ENCODE measurements around the gene ANKRD39.

The ANKRD39 gene, protein sequence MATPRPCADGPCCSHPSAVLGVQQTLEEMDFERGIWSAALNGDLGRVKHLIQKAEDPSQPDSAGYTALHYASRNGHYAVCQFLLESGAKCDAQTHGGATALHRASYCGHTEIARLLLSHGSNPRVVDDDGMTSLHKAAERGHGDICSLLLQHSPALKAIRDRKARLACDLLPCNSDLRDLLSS

DNA sequence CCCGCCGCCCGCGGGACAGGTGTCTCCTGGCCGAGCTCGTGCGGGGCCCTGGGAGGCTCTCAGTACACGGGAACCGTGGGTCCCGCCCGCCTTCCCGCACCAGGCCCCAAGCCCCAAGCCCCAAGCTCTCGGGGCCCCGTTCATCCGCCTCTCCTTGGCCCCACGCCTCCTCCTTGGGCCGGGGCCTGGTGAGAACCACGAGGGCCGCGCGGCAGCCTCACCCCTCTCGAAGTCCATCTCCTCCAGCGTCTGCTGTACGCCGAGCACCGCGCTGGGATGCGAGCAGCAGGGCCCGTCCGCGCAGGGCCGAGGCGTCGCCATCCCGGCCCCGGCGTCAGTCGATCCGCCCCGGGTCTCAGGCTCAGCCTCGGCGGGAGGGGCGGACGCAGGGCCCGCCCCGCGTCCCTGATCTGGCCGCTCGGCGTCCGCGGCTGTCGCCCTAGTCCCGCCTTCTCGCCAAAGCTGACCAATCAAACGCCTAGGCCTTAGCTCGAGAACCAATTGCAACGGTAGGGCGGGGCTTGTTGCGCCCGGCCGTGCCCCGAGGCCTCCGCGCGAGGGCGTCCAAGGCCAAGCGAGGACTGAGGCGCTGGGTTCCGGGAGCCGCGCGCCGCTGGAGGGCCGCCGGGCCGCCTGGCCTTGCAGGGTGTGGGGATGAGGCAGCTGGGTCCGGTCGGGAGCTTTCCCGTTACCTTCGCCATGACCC, at the start of gene ANKRD39:
Gene ANKRD39, minus strand, starts transcription at position 350 of the 706 bp plus-strand sequence. Its CDS starts 29 bp downstream, at position 321.
- peak; percentile 82 for TF ChIP-seq YY1 (IDR thresholded peaks at IDR 0.05; ENCODE audit: low read depth)
- TF ChIP-seq ZBTB7A (IDR thresholded peaks at IDR 0.05; ENCODE audit: low read depth): no peak
- TF ChIP-seq RAD21 (IDR thresholded peaks at IDR 0.05; ENCODE audit: low read depth): peak; percentile 90
- TF ChIP-seq, protein P1, sequence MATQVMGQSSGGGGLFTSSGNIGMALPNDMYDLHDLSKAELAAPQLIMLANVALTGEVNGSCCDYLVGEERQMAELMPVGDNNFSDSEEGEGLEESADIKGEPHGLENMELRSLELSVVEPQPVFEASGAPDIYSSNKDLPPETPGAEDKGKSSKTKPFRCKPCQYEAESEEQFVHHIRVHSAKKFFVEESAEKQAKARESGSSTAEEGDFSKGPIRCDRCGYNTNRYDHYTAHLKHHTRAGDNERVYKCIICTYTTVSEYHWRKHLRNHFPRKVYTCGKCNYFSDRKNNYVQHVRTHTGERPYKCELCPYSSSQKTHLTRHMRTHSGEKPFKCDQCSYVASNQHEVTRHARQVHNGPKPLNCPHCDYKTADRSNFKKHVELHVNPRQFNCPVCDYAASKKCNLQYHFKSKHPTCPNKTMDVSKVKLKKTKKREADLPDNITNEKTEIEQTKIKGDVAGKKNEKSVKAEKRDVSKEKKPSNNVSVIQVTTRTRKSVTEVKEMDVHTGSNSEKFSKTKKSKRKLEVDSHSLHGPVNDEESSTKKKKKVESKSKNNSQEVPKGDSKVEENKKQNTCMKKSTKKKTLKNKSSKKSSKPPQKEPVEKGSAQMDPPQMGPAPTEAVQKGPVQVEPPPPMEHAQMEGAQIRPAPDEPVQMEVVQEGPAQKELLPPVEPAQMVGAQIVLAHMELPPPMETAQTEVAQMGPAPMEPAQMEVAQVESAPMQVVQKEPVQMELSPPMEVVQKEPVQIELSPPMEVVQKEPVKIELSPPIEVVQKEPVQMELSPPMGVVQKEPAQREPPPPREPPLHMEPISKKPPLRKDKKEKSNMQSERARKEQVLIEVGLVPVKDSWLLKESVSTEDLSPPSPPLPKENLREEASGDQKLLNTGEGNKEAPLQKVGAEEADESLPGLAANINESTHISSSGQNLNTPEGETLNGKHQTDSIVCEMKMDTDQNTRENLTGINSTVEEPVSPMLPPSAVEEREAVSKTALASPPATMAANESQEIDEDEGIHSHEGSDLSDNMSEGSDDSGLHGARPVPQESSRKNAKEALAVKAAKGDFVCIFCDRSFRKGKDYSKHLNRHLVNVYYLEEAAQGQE (IDR thresholded peaks at IDR 0.05; ENCODE audit: low read depth): no peak
- TF ChIP-seq, protein P2, sequence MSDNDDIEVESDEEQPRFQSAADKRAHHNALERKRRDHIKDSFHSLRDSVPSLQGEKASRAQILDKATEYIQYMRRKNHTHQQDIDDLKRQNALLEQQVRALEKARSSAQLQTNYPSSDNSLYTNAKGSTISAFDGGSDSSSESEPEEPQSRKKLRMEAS (IDR thresholded peaks at IDR 0.05): peak; percentile 19
- TF ChIP-seq TAF1 (IDR thresholded peaks at IDR 0.05; ENCODE audit: low read depth): peak; percentile 48
- TF ChIP-seq EP300 (IDR thresholded peaks at IDR 0.05; ENCODE audit: borderline replicate concordance): peak; percentile 10; the same call in 1 of the 2 replicates

DNA sequence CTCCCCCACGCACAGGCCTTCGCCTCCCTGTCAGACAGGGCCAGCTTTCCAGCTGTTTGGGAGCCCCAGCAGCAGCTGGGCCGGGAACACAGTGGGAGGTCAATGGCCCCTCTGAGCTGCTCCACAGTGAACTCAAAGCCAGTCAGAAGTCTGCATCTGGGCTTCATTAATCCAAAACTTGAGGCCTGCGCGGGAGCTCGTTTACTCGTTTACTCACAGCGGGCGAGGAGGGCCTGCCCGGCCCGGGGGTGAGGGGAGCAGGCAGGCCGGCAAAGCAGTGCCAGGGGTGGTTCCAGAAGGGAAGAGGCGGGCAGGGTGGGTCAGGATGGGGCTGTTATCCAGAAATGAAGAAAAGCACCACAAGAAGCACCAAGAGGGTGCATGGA, 48.9 kb upstream of the ANKRD39 start:
- no peak for TF ChIP-seq EP300 (IDR thresholded peaks at IDR 0.05; ENCODE audit: borderline replicate concordance)
- TF ChIP-seq, protein P3, sequence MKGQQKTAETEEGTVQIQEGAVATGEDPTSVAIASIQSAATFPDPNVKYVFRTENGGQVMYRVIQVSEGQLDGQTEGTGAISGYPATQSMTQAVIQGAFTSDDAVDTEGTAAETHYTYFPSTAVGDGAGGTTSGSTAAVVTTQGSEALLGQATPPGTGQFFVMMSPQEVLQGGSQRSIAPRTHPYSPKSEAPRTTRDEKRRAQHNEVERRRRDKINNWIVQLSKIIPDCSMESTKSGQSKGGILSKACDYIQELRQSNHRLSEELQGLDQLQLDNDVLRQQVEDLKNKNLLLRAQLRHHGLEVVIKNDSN (IDR thresholded peaks at IDR 0.05): no peak
- no peak for TF ChIP-seq CEBPB (IDR thresholded peaks at IDR 0.05)
- TF ChIP-seq TAF1 (IDR thresholded peaks at IDR 0.05; ENCODE audit: low read depth): no peak
- no peak for TF ChIP-seq NFIC (IDR thresholded peaks at IDR 0.05)
- TF ChIP-seq, protein P2 (IDR thresholded peaks at IDR 0.05): no peak
- TF ChIP-seq YY1 (IDR thresholded peaks at IDR 0.05; ENCODE audit: low read depth): no peak
- TF ChIP-seq, protein P1 (IDR thresholded peaks at IDR 0.05; ENCODE audit: low read depth): no peak
- no peak for TF ChIP-seq TCF12 (IDR thresholded peaks at IDR 0.05; ENCODE audit: low read depth)
- TF ChIP-seq ZBTB7A (IDR thresholded peaks at IDR 0.05; ENCODE audit: low read depth): no peak
- no peak for TF ChIP-seq RAD21 (IDR thresholded peaks at IDR 0.05; ENCODE audit: low read depth)
- no peak for TF ChIP-seq CREB1 (IDR thresholded peaks at IDR 0.05; ENCODE audit: low read depth)
- no peak for TF ChIP-seq EGR1 (IDR thresholded peaks at IDR 0.05)
- no peak for TF ChIP-seq FOXM1 (IDR thresholded peaks at IDR 0.05; ENCODE audit: borderline replicate concordance, low read depth)
- TF ChIP-seq TEAD4 (IDR thresholded peaks at IDR 0.05): no peak

DNA sequence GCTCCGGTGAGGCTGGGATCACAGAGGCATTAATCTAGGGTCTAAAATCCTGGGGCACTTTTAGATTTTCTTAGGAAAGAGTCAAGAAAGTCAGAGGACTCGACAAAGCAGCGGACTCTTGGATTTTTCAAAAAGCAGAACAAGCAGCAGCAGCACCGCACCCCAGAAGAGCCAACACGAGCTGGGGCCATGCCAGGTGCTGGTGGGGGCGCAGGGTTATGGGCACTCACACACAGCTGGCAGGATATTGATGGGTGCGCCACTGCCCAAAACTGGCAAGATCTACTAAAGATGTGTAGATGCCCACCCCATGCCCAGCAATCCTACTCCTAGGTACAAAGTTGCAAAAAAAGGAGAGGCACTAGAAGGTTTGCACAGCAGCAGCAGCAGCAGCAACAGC, 46.0 kb upstream of the ANKRD39 start:
- TF ChIP-seq CREB1 (IDR thresholded peaks at IDR 0.05; ENCODE audit: low read depth) (no peak), FOXM1 (IDR thresholded peaks at IDR 0.05; ENCODE audit: borderline replicate concordance, low read depth) (no peak), TEAD4 (IDR thresholded peaks at IDR 0.05) (no peak), NFIC (IDR thresholded peaks at IDR 0.05) (no peak), RAD21 (IDR thresholded peaks at IDR 0.05; ENCODE audit: low read depth) (no peak), EGR1 (IDR thresholded peaks at IDR 0.05) (no peak), YY1 (IDR thresholded peaks at IDR 0.05; ENCODE audit: low read depth) (no peak)
- TF ChIP-seq, protein P2 (IDR thresholded peaks at IDR 0.05): no peak
- TF ChIP-seq, protein P1 (IDR thresholded peaks at IDR 0.05; ENCODE audit: low read depth): no peak

DNA sequence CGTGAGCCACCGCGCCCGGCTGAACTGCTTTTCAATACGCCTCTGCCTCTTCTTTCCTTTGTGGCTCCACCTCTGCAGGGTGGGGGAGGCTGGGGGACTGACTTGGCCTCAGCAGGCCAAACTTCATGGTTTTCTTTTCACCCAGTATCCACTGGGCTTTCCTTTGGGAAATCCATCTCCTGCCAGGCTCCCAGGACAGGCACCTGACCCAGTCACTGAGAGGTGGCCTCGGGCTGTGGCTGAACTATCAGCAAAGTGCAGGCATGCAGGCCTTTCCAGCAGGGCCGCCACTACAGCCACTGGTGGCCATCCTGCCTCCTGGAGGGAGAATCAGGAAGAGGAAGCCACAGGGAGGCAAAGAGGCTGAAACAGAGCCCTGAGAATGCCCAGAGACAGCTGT, 45.5 kb upstream of the ANKRD39 start:
- TF ChIP-seq, protein P1 (IDR thresholded peaks at IDR 0.05; ENCODE audit: low read depth): no peak
- TF ChIP-seq YY1 (IDR thresholded peaks at IDR 0.05; ENCODE audit: low read depth): no peak
- TF ChIP-seq CEBPB (IDR thresholded peaks at IDR 0.05): no peak
- TF ChIP-seq TEAD4 (IDR thresholded peaks at IDR 0.05): no peak
- no peak for TF ChIP-seq RAD21 (IDR thresholded peaks at IDR 0.05; ENCODE audit: low read depth)
- no peak for TF ChIP-seq EGR1 (IDR thresholded peaks at IDR 0.05)
- TF ChIP-seq TAF1 (IDR thresholded peaks at IDR 0.05; ENCODE audit: low read depth): no peak
- TF ChIP-seq NFIC (IDR thresholded peaks at IDR 0.05): no peak
- TF ChIP-seq, protein P3 (IDR thresholded peaks at IDR 0.05): no peak
- no peak for TF ChIP-seq ZBTB7A (IDR thresholded peaks at IDR 0.05; ENCODE audit: low read depth)
